Lower lobe of right lung (tissue), 2 donors: ENCODE data around the gene SLC35G1. TPM values are rescaled to one million over a fixed set of nuclear protein-coding genes. Genes with fewer than 3 reads are reported as not detected.

ENCODE experiments used
- ATAC-seq, 2 donors: fragments of 200-7000 bp; cut with Tn5 transposase; one replicate each; pipeline ENCODE4 v1.9.1; 2020 to 2022; ENCODE audit warnings: mild to moderate bottlenecking in 2 of 2, moderate library complexity in 2 of 2
- DNase-seq: peaks from one replicate; pipeline ENCODE4 v3.0.0-alpha.2; 2020
- H3K27ac ChIP-seq: fragments of 200-600 bp; one replicate; pipeline ENCODE4 v1.8.0; 2022
- H3K27me3 ChIP-seq: fragments of 200-600 bp; one replicate; pipeline ENCODE4 v1.8.0; 2022; ENCODE audit warnings: low read depth
- H3K36me3 ChIP-seq: fragments of 200-600 bp; one replicate; pipeline ENCODE4 v1.8.0; 2022; ENCODE audit warnings: mild to moderate bottlenecking
- H3K4me1 ChIP-seq: fragments of 200-600 bp; one replicate; pipeline ENCODE4 v1.8.0; 2022
- H3K4me3 ChIP-seq: fragments of 200-600 bp; one replicate; pipeline ENCODE4 v1.8.0; 2022; ENCODE audit warnings: mild to moderate bottlenecking
- H3K9me3 ChIP-seq: fragments of 200-600 bp; one replicate; pipeline ENCODE4 v1.8.0; 2022
- intact Hi-C: fragments of 100-400 bp; cut with DNase I; formaldehyde crosslinking; loops from one replicate; pipeline ENCODE4 v1.11.0; 2022
- total RNA-seq: library from RNA; stranded (reverse); fragmentation: NEBNext Ultra II Directional; extraction: Animal tissue kit (Norgen Biotek cat#: 25700); gene quantifications from one replicate; pipeline ENCODE4 v1.2.1, GENCODE V29; 2021
- TF ChIP-seq, protein P1 (sequence below): fragments of 200-600 bp; IDR thresholded peaks from one replicate; pipeline ENCODE4 v1.8.0; 2022; ENCODE audit warnings: antibody characterized with exemption, mild to moderate bottlenecking
- donor health status: DM: no; HTN: yes; CAD: no; lungs with severe emphysema.

The SLC35G1 gene
- total RNA-seq, 1 donor from 2014 or later, result 3.6 TPM

DNA sequence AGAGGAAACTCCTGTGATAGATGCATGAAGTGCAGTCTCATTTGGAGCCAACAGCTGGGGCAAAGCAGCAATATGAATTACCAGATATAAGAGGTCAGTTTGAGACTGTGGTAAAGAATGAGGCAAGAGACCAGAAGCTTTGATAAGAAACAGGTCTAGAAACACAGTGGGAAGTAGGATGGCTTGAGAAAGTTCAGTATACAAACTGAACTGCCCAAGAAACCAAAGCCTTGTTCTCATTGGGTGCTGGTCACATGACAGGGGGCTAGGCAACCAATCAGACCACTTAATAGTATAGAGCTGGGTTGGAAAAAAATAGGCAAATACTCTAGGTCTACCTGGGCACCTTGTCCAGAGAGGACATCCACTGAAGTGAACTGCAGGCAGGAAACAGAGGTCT lies 53.7 kb downstream of the SLC35G1 start:
- no peak for DNase-seq
- Histone ChIP-seq H3K27ac (no peak overlapping the region), H3K4me1 (no peaks in the 10 kb centered on the region), H3K9me3 (no peaks in the 10 kb centered on the region), H3K36me3 (no peaks in the 10 kb centered on the region), H3K27me3 (no peaks in the 10 kb centered on the region), H3K4me3 (no peak overlapping the region)
- ATAC-seq, result no peak
- intact Hi-C loops, result no loop called here
- TF ChIP-seq, protein P1, sequence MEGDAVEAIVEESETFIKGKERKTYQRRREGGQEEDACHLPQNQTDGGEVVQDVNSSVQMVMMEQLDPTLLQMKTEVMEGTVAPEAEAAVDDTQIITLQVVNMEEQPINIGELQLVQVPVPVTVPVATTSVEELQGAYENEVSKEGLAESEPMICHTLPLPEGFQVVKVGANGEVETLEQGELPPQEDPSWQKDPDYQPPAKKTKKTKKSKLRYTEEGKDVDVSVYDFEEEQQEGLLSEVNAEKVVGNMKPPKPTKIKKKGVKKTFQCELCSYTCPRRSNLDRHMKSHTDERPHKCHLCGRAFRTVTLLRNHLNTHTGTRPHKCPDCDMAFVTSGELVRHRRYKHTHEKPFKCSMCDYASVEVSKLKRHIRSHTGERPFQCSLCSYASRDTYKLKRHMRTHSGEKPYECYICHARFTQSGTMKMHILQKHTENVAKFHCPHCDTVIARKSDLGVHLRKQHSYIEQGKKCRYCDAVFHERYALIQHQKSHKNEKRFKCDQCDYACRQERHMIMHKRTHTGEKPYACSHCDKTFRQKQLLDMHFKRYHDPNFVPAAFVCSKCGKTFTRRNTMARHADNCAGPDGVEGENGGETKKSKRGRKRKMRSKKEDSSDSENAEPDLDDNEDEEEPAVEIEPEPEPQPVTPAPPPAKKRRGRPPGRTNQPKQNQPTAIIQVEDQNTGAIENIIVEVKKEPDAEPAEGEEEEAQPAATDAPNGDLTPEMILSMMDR, result no peak

DNA sequence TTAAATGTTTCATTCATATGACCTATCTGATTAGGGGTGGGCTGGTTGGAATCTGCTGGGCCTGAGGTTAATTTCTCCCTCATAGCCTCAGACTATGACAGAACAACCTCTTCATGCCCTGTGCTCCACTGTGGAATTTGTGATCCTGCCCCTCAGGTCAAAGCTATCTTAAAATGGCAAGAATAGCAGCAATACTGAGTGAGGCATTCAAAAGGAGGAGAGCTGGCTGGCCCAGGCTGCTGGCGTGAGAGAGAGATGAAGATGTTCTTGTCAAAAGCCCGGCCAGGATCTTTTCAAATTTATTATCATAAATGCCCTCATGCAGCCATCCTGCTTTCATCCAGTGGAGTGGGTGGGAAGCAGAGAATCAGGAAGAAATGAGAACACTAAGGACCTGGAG lies 58.1 kb downstream of the SLC35G1 start:
- no peak for ATAC-seq
- Histone ChIP-seq H3K4me3 (no peak overlapping the region), H3K9me3 (no peaks in the 10 kb centered on the region), H3K27me3 (no peaks in the 10 kb centered on the region), H3K27ac (no peak overlapping the region), H3K4me1 (no peaks in the 10 kb centered on the region), H3K36me3 (no peaks in the 10 kb centered on the region)
- intact Hi-C loops, result no loop called here
- no peak for DNase-seq
- TF ChIP-seq, protein P1, result no peak

Other genes with a start within 250 kb of the SLC35G1 start
- gene FRA10AC1, start 191.4 kb upstream of the SLC35G1 start, total RNA-seq, result 19.1 TPM
- not detected for gene LGI1, start 136.0 kb upstream of the SLC35G1 start, total RNA-seq
- gene PLCE1, start 100.0 kb downstream of the SLC35G1 start, total RNA-seq, result 10.5 TPM